SK-N-MC (cell line): ENCODE measurements around the gene EXOC3.
"Not testable (repeated sequence)": the region's sequence is repeated elsewhere in the genome, so short reads cannot be mapped to it uniquely, and the experiment has no call there.

Experiments used
- DNase-seq: peaks from one replicate; pipeline ENCODE4 v3.0.0-alpha.2; 2011; ENCODE audit warnings: low read depth, low spot score
- H3K27ac ChIP-seq: fragments of 200-600 bp; sonication (generic); 2 replicates; pipeline ENCODE4 v1.5.1; 2016; ENCODE audit warnings: mixed run types
- H3K36me3 ChIP-seq: fragments of 200-600 bp; sonication (generic); 2 replicates; pipeline ENCODE4 v1.6.1; 2017; ENCODE audit warnings: antibody characterized with exemption, low read length, mixed read lengths; ENCODE audit not compliant: insufficient read depth
- H3K4me3 ChIP-seq: fragments of 200-600 bp; sonication (generic); 2 replicates; pipeline ENCODE4 v1.5.1; 2016
- H3K9ac ChIP-seq: fragments of 200-600 bp; sonication (generic); 2 replicates; pipeline ENCODE4 v1.8.0; 2017; ENCODE audit warnings: mixed run types, mixed read lengths; ENCODE audit not compliant: insufficient read length
- H3K9me3 ChIP-seq: fragments of 200-600 bp; sonication (generic); 2 replicates; pipeline ENCODE4 v1.6.1; 2017; ENCODE audit warnings: low read depth, mild to moderate bottlenecking, antibody characterized with exemption, low read length, moderate library complexity, mixed read lengths
- EZH2 ChIP-seq: fragments of 200-600 bp; sonication (generic); IDR thresholded peaks from one replicate; pipeline ENCODE4 v1.6.1; 2017; ENCODE audit warnings: antibody characterized with exemption
- FOXP2 ChIP-seq: optimal IDR thresholded peaks from 2 replicates; pipeline ENCODE3; 2011; ENCODE audit warnings: mild to moderate bottlenecking, moderate library complexity; ENCODE audit not compliant: insufficient read depth; ENCODE audit errors: extremely low read length, control extremely low read depth
- POLR2AphosphoS5 ChIP-seq: IDR thresholded peaks from 2 replicates; pipeline ENCODE4 v1.6.1; 2012; ENCODE audit warnings: mild to moderate bottlenecking, low read depth, low read length, borderline replicate concordance

The EXOC3 gene

GRCh38 chr5:398475-399295 is 44.3 kb upstream of the EXOC3 start:
- TF ChIP-seq EZH2, result no peak
- no peak for TF ChIP-seq FOXP2
- TF ChIP-seq POLR2AphosphoS5, result no peak
- Histone ChIP-seq H3K36me3 (peaks cover 8% of the 10 kb centered on the region; the same call in 1 of the 2 replicates), H3K9ac (peak overlapping the region; percentile 22), H3K9me3 (no peaks in the 10 kb centered on the region), H3K4me3 (no peak overlapping the region), H3K27ac (peak overlapping the region; percentile 93)
- no peak for DNase-seq

GRCh38 chr5:399296-400281 is 43.4 kb upstream of the EXOC3 start:
- H3K9ac ChIP-seq, result peak overlapping the region; percentile 22
- H3K36me3 ChIP-seq, result peaks cover 8% of the 10 kb centered on the region; the same call in 1 of the 2 replicates
- H3K9me3 ChIP-seq, result no peaks in the 10 kb centered on the region
- peak overlapping the region; percentile 93 for H3K27ac ChIP-seq
- DNase-seq, result no peak
- H3K4me3 ChIP-seq, result peak overlapping the region; percentile 12
- TF ChIP-seq EZH2, result no peak
- peak; percentile 57 for TF ChIP-seq POLR2AphosphoS5
- peak; percentile 32 for TF ChIP-seq FOXP2

- no peak for TF ChIP-seq FOXP2
- TF ChIP-seq POLR2AphosphoS5, result no peak
- no peak for TF ChIP-seq EZH2
- peak overlapping the region; percentile 12 for H3K4me3 ChIP-seq
- peaks cover 8% of the 10 kb centered on the region; the same call in 1 of the 2 replicates for H3K36me3 ChIP-seq
- peak overlapping the region; percentile 93 for H3K27ac ChIP-seq
- peak overlapping the region; percentile 22 for H3K9ac ChIP-seq
- no peak for DNase-seq
- no peaks in the 10 kb centered on the region for H3K9me3 ChIP-seq
Observed at GRCh38 chr5:400282-401145, 42.5 kb upstream of the EXOC3 start.

GRCh38 chr5:401146-402034 is 41.6 kb upstream of the EXOC3 start:
- Histone ChIP-seq H3K36me3 (peaks cover 8% of the 10 kb centered on the region; the same call in 1 of the 2 replicates), H3K4me3 (no peak overlapping the region), H3K9ac (no peak overlapping the region), H3K9me3 (no peaks in the 10 kb centered on the region), H3K27ac (peak overlapping the region; percentile 93; the same call in 1 of the 2 replicates)
- DNase-seq, result no peak
- TF ChIP-seq POLR2AphosphoS5 (no peak), FOXP2 (no peak), EZH2 (no peak)

- H3K4me3 ChIP-seq, H3K27ac ChIP-seq, H3K36me3 ChIP-seq, DNase-seq, H3K9me3 ChIP-seq, H3K9ac ChIP-seq: not testable (repeated sequence)
Observed at GRCh38 chr5:402219-402614, 40.8 kb upstream of the EXOC3 start.

- Histone ChIP-seq H3K9ac (no peak overlapping the region), H3K36me3 (peaks cover 8% of the 10 kb centered on the region; the same call in 1 of the 2 replicates), H3K27ac (no peak overlapping the region), H3K4me3 (no peak overlapping the region), H3K9me3 (no peaks in the 10 kb centered on the region)
- DNase-seq, result no peak
- TF ChIP-seq FOXP2 (no peak), EZH2 (no peak), POLR2AphosphoS5 (no peak)
Observed at GRCh38 chr5:402615-403359, 40.2 kb upstream of the EXOC3 start.

GRCh38 chr5:403995-404394 is 39.0 kb upstream of the EXOC3 start:
- no peak overlapping the region for H3K4me3 ChIP-seq

More at GRCh38 chr5:403995-404394, 39.0 kb upstream of the EXOC3 start:
- no peak for DNase-seq
- Histone ChIP-seq H3K9me3 (no peaks in the 10 kb centered on the region), H3K27ac (peak overlapping the region; percentile 51), H3K36me3 (peaks cover 8% of the 10 kb centered on the region; the same call in 1 of the 2 replicates), H3K9ac (no peak overlapping the region)
- TF ChIP-seq FOXP2, result no peak
- no peak for TF ChIP-seq POLR2AphosphoS5
- TF ChIP-seq EZH2, result no peak
